SK-N-MC (cell line): Measurements from ENCODE around the gene CDH4.

Experiments used
- EZH2 ChIP-seq: fragments of 200-600 bp; sonication (generic); IDR thresholded peaks from one replicate; pipeline ENCODE4 v1.6.1; 2017; ENCODE audit warnings: antibody characterized with exemption
- FOXP2 ChIP-seq: optimal IDR thresholded peaks from 2 replicates; pipeline ENCODE3; 2011; ENCODE audit warnings: mild to moderate bottlenecking, moderate library complexity; ENCODE audit not compliant: insufficient read depth; ENCODE audit errors: extremely low read length, control extremely low read depth

- TF ChIP-seq EZH2 = no peak
- TF ChIP-seq FOXP2 = no peak
These were observed 248.8 kb downstream of the CDH4 start for GRCh38 chr20:61500791-61501321.
